ENCODE data around the gene KIF1A.

DNA sequence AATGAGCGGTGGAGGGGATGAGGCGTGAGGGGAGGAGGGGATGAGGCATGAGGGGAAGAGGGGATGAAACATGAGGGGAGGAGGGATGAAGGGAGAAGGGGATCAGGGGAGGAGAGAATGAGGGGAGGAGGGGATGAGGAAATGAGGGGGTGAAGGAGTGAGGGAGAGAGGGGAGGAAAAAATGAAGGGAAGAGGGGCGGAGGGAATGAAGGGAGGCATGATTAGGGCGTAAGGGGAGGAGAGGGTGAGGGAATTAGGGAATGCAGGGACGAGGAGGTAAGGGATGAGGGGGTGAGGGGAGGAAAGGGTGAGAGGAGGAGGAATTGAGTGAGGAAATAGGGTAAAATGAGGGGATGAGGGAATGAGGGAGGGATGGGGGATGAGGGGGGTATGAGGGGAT lies 87.8 kb downstream of the KIF1A start:
- TF ChIP-seq, protein P1, sequence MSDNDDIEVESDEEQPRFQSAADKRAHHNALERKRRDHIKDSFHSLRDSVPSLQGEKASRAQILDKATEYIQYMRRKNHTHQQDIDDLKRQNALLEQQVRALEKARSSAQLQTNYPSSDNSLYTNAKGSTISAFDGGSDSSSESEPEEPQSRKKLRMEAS (IDR thresholded peaks at IDR 0.05; ENCODE audit: insufficient read depth, insufficient read length) = no peak
- TF ChIP-seq, protein P2, sequence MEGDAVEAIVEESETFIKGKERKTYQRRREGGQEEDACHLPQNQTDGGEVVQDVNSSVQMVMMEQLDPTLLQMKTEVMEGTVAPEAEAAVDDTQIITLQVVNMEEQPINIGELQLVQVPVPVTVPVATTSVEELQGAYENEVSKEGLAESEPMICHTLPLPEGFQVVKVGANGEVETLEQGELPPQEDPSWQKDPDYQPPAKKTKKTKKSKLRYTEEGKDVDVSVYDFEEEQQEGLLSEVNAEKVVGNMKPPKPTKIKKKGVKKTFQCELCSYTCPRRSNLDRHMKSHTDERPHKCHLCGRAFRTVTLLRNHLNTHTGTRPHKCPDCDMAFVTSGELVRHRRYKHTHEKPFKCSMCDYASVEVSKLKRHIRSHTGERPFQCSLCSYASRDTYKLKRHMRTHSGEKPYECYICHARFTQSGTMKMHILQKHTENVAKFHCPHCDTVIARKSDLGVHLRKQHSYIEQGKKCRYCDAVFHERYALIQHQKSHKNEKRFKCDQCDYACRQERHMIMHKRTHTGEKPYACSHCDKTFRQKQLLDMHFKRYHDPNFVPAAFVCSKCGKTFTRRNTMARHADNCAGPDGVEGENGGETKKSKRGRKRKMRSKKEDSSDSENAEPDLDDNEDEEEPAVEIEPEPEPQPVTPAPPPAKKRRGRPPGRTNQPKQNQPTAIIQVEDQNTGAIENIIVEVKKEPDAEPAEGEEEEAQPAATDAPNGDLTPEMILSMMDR (IDR thresholded peaks at IDR 0.05; ENCODE audit: extremely low read depth in 1 of 2, insufficient read depth in 1 of 2, low read depth in 1 of 2, low read length in 2 of 2) = no peak
- no peak for TF ChIP-seq POLR2AphosphoS5 (IDR thresholded peaks at IDR 0.05; ENCODE audit: insufficient read depth, low read depth, low read length)
- TF ChIP-seq EZH2 (IDR thresholded peaks at IDR 0.05; ENCODE audit: borderline replicate concordance, low read depth, low read length, severe bottlenecking) = no peak
- no peak for TF ChIP-seq POLR2A (IDR thresholded peaks at IDR 0.05; ENCODE audit: low read depth, low read length)
- TF ChIP-seq GATA2 (IDR thresholded peaks at IDR 0.05; ENCODE audit: insufficient read depth, insufficient read length, low read depth, low read length) = no peak
- TF ChIP-seq MYC (IDR thresholded peaks at IDR 0.05; ENCODE audit: low read depth, low read length) = no peak
- TF ChIP-seq JUN (IDR thresholded peaks at IDR 0.05; ENCODE audit: borderline replicate concordance, insufficient read depth, insufficient read length, low read depth) = no peak
- TF ChIP-seq FOS (IDR thresholded peaks at IDR 0.05; ENCODE audit: borderline replicate concordance, insufficient read depth, low read length) = no peak

Data from endothelial cell of umbilical vein (primary cell).